HEK293 (cell line): ENCODE measurements around the gene NUDT3.
A peak's percentile ranks its signal among the peaks of the same experiment; 100 is the strongest.

Experiments used
- PBX3 ChIP-seq: sonication (generic); formaldehyde crosslinking; IDR thresholded peaks from 2 replicates; pipeline ENCODE4 v1.8.1; 2022; ENCODE audit warnings: mild to moderate bottlenecking, moderate library complexity, missing genetic modification reagents
- TRIM28 ChIP-seq: IDR thresholded peaks from 2 replicates; pipeline ENCODE4 v1.6.1; 2011; ENCODE audit warnings: low read length, control low read depth, borderline replicate concordance
- ZBTB10 ChIP-seq: fragments of 450-650 bp; formaldehyde crosslinking; IDR thresholded peaks from 2 replicates; pipeline ENCODE4 v1.5.1; 2016; ENCODE audit warnings: missing biosample characterization, missing genetic modification characterization
- ZBTB20 ChIP-seq: fragments of 450-650 bp; formaldehyde crosslinking; IDR thresholded peaks from 2 replicates; pipeline ENCODE4 v1.5.1; 2016; ENCODE audit warnings: missing biosample characterization, missing genetic modification characterization
- ZNF138 ChIP-seq: fragments of 450-650 bp; formaldehyde crosslinking; IDR thresholded peaks from 2 replicates; pipeline ENCODE4 v1.5.1; 2016; ENCODE audit warnings: missing biosample characterization, missing genetic modification characterization, borderline replicate concordance
- ZNF221 ChIP-seq: fragments of 450-650 bp; formaldehyde crosslinking; IDR thresholded peaks from 2 replicates; pipeline ENCODE4 v1.5.1; 2017; ENCODE audit warnings: missing biosample characterization, missing genetic modification characterization, borderline replicate concordance
- ZNF280D ChIP-seq: fragments of 450-650 bp; formaldehyde crosslinking; IDR thresholded peaks from 2 replicates; pipeline ENCODE4 v1.5.1; 2016; ENCODE audit warnings: missing biosample characterization, missing genetic modification characterization
- ZNF302 ChIP-seq: fragments of 450-650 bp; formaldehyde crosslinking; IDR thresholded peaks from 2 replicates; pipeline ENCODE4 v1.5.1; 2016; ENCODE audit warnings: missing biosample characterization, missing genetic modification characterization, low read depth
- ZNF416 ChIP-seq: fragments of 450-650 bp; formaldehyde crosslinking; IDR thresholded peaks from 2 replicates; pipeline ENCODE4 v1.5.1; 2016; ENCODE audit warnings: missing biosample characterization, missing genetic modification characterization
- ZNF558 ChIP-seq: fragments of 450-650 bp; formaldehyde crosslinking; IDR thresholded peaks from 2 replicates; pipeline ENCODE4 v1.5.1; 2016; ENCODE audit warnings: missing biosample characterization, missing genetic modification characterization
- ZNF561 ChIP-seq: fragments of 450-650 bp; IDR thresholded peaks from 2 replicates; pipeline ENCODE4 v1.5.1; 2018; ENCODE audit warnings: missing biosample characterization, missing genetic modification characterization, borderline replicate concordance
- ZNF654 ChIP-seq: fragments of 450-650 bp; formaldehyde crosslinking; IDR thresholded peaks from 2 replicates; pipeline ENCODE4 v1.5.1; 2016; ENCODE audit warnings: low read depth, missing biosample characterization, missing genetic modification characterization
- ZSCAN23 ChIP-seq: fragments of 450-650 bp; formaldehyde crosslinking; IDR thresholded peaks from 2 replicates; pipeline ENCODE4 v1.5.1; 2016; ENCODE audit warnings: missing biosample characterization, missing genetic modification characterization
- TF ChIP-seq, protein P1 (sequence below): fragments of 450-650 bp; IDR thresholded peaks from 2 replicates; pipeline ENCODE4 v1.5.1; 2018; ENCODE audit warnings: missing biosample characterization, mild to moderate bottlenecking, missing genetic modification characterization
- TF ChIP-seq, protein P2 (sequence below): fragments of 450-650 bp; formaldehyde crosslinking; IDR thresholded peaks from 2 replicates; pipeline ENCODE4 v1.5.1; 2016; ENCODE audit warnings: missing biosample characterization, missing genetic modification characterization
- TF ChIP-seq, protein P3 (sequence below): fragments of 450-650 bp; formaldehyde crosslinking; IDR thresholded peaks from 2 replicates; pipeline ENCODE4 v1.5.1; 2016; ENCODE audit warnings: missing biosample characterization, missing genetic modification characterization
- TF ChIP-seq, protein P4 (sequence below): fragments of 450-650 bp; formaldehyde crosslinking; IDR thresholded peaks from 2 replicates; pipeline ENCODE4 v1.5.1; 2016; ENCODE audit warnings: missing biosample characterization, missing genetic modification characterization, borderline replicate concordance

NUDT3 gene

DNA sequence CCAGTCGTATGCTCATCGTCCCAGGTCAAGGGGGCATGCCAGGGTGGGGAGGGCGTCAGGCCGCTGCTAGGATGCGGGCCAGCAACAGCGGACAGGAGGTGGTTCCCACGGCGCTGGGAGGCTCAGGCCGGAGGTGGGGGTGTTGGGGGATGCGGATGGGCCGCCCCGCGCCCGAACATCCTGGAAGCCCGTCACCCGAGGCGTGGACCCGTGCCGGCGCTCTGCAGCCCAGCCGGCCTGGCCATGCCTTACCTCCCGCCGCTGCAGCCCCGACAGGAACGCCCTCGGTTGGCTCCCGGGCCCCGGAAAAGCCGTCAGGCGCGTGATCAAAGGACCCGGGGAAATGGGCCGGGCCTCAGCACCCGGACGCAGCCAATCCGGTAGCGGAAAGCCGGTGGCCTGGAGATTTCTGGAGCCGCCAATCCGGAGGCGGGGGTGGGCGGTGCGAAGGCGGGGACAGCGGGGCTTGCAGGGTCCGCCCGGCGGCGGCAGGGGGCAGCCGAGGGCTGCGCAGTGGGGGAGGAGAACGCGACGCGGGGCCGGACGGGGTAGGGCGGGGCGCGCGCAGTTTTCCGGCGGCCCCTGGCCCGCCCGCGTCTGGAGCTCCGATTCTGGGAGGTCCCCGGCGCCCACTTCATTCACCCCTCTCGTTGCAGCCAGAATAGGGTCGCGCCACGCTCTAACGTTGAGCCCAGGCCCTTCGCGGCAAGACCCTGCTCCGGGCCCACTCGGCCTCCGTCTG, 143.6 kb downstream of the NUDT3 start, which contains the start of gene SMIM29 (continued):
- TF ChIP-seq, protein P1, sequence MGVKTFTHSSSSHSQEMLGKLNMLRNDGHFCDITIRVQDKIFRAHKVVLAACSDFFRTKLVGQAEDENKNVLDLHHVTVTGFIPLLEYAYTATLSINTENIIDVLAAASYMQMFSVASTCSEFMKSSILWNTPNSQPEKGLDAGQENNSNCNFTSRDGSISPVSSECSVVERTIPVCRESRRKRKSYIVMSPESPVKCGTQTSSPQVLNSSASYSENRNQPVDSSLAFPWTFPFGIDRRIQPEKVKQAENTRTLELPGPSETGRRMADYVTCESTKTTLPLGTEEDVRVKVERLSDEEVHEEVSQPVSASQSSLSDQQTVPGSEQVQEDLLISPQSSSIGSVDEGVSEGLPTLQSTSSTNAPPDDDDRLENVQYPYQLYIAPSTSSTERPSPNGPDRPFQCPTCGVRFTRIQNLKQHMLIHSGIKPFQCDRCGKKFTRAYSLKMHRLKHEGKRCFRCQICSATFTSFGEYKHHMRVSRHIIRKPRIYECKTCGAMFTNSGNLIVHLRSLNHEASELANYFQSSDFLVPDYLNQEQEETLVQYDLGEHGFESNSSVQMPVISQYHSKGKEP (tag by site-specific recombination), result peak; percentile 65
- TF ChIP-seq ZNF221 (tag by site-specific recombination), result no peak
- TF ChIP-seq ZNF561, result no peak
- TF ChIP-seq ZNF654 (tag by site-specific recombination), result peak; percentile 43
- TF ChIP-seq ZNF416 (tag by site-specific recombination), result no peak
- peak; percentile 79 for TF ChIP-seq ZBTB10 (tag by site-specific recombination)
- no peak for TF ChIP-seq TRIM28
- TF ChIP-seq PBX3 (CRISPR knock-in tag), result no peak
- no peak for TF ChIP-seq ZNF280D (tag by site-specific recombination)
- TF ChIP-seq, protein P2, sequence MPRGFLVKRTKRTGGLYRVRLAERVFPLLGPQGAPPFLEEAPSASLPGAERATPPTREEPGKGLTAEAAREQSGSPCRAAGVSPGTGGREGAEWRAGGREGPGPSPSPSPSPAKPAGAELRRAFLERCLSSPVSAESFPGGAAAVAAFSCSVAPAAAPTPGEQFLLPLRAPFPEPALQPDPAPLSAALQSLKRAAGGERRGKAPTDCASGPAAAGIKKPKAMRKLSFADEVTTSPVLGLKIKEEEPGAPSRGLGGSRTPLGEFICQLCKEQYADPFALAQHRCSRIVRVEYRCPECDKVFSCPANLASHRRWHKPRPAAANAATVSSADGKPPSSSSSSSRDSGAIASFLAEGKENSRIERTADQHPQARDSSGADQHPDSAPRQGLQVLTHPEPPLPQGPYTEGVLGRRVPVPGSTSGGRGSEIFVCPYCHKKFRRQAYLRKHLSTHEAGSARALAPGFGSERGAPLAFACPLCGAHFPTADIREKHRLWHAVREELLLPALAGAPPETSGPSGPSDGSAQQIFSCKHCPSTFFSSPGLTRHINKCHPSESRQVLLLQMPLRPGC (tag by site-specific recombination), result no peak
- TF ChIP-seq ZNF558, result no peak
- TF ChIP-seq, protein P3, sequence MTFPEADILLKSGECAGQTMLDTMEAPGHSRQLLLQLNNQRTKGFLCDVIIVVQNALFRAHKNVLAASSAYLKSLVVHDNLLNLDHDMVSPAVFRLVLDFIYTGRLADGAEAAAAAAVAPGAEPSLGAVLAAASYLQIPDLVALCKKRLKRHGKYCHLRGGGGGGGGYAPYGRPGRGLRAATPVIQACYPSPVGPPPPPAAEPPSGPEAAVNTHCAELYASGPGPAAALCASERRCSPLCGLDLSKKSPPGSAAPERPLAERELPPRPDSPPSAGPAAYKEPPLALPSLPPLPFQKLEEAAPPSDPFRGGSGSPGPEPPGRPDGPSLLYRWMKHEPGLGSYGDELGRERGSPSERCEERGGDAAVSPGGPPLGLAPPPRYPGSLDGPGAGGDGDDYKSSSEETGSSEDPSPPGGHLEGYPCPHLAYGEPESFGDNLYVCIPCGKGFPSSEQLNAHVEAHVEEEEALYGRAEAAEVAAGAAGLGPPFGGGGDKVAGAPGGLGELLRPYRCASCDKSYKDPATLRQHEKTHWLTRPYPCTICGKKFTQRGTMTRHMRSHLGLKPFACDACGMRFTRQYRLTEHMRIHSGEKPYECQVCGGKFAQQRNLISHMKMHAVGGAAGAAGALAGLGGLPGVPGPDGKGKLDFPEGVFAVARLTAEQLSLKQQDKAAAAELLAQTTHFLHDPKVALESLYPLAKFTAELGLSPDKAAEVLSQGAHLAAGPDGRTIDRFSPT (tag by site-specific recombination), result peak; percentile 95
- no peak for TF ChIP-seq ZSCAN23
- TF ChIP-seq, protein P4, sequence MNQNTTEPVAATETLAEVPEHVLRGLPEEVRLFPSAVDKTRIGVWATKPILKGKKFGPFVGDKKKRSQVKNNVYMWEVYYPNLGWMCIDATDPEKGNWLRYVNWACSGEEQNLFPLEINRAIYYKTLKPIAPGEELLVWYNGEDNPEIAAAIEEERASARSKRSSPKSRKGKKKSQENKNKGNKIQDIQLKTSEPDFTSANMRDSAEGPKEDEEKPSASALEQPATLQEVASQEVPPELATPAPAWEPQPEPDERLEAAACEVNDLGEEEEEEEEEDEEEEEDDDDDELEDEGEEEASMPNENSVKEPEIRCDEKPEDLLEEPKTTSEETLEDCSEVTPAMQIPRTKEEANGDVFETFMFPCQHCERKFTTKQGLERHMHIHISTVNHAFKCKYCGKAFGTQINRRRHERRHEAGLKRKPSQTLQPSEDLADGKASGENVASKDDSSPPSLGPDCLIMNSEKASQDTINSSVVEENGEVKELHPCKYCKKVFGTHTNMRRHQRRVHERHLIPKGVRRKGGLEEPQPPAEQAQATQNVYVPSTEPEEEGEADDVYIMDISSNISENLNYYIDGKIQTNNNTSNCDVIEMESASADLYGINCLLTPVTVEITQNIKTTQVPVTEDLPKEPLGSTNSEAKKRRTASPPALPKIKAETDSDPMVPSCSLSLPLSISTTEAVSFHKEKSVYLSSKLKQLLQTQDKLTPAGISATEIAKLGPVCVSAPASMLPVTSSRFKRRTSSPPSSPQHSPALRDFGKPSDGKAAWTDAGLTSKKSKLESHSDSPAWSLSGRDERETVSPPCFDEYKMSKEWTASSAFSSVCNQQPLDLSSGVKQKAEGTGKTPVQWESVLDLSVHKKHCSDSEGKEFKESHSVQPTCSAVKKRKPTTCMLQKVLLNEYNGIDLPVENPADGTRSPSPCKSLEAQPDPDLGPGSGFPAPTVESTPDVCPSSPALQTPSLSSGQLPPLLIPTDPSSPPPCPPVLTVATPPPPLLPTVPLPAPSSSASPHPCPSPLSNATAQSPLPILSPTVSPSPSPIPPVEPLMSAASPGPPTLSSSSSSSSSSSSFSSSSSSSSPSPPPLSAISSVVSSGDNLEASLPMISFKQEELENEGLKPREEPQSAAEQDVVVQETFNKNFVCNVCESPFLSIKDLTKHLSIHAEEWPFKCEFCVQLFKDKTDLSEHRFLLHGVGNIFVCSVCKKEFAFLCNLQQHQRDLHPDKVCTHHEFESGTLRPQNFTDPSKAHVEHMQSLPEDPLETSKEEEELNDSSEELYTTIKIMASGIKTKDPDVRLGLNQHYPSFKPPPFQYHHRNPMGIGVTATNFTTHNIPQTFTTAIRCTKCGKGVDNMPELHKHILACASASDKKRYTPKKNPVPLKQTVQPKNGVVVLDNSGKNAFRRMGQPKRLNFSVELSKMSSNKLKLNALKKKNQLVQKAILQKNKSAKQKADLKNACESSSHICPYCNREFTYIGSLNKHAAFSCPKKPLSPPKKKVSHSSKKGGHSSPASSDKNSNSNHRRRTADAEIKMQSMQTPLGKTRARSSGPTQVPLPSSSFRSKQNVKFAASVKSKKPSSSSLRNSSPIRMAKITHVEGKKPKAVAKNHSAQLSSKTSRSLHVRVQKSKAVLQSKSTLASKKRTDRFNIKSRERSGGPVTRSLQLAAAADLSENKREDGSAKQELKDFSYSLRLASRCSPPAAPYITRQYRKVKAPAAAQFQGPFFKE, result peak; percentile 79; the same call in 1 of the 2 replicates
- TF ChIP-seq ZNF302 (tag by site-specific recombination), result no peak
- TF ChIP-seq ZBTB20 (tag by site-specific recombination), result peak; percentile 99
- no peak for TF ChIP-seq ZNF138 (tag by site-specific recombination)
